NCI-H748 treated with DMSO at 0.1 percent for 48 hours (cell line): ENCODE results near the gene NISCH.

Experiments
- DNase-seq: peaks from one replicate; lab custom pipeline; 2025; lab: John Stamatoyannopoulos, UW

NISCH gene

DNA sequence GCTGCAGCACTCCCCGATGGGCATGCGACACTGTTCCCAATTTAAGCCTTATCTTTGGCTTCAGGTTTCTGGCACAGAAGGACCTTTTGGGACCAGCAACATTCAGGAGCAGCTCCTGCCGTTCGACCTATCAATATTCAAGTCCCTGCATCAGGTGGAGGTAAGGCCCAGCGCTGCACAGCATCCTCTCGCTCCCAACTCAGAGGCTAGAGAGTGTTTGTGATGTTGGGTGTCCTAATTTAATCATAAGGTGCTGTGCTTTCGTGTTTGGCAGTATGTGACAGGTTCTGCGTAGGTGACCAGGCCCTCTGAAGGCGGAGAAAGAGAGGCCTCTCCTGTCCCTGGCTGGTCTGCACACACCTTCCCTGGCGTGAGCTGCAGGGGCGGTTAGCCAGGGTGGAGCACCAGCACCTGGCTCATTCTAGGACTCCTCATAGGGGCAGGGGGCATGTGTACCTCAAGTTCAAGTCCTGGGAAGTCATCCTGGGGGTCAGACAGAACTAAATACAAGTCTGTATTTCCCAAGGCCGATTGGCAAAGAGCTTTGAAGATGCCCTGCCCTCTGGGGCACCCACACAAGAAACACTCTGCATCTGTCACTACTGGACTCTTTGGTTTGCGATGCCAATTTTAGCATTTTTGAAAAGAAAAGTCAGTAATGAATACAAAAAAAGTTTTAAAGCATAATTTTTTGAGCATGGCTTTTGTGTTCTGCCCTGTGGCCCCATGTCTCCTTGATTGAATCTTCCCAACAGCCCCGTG is 17.0 kb downstream of the NISCH start:
- no peak for DNase-seq

- DNase-seq, result no peak
Observed at GRCh38 chr3:52473026-52473425, 17.6 kb downstream of the NISCH start.

GRCh38 chr3:52477076-52477795 is 21.8 kb downstream of the NISCH start:
- no peak for DNase-seq

GRCh38 chr3:52477796-52478095 is 22.3 kb downstream of the NISCH start:
- DNase-seq, result no peak

DNA sequence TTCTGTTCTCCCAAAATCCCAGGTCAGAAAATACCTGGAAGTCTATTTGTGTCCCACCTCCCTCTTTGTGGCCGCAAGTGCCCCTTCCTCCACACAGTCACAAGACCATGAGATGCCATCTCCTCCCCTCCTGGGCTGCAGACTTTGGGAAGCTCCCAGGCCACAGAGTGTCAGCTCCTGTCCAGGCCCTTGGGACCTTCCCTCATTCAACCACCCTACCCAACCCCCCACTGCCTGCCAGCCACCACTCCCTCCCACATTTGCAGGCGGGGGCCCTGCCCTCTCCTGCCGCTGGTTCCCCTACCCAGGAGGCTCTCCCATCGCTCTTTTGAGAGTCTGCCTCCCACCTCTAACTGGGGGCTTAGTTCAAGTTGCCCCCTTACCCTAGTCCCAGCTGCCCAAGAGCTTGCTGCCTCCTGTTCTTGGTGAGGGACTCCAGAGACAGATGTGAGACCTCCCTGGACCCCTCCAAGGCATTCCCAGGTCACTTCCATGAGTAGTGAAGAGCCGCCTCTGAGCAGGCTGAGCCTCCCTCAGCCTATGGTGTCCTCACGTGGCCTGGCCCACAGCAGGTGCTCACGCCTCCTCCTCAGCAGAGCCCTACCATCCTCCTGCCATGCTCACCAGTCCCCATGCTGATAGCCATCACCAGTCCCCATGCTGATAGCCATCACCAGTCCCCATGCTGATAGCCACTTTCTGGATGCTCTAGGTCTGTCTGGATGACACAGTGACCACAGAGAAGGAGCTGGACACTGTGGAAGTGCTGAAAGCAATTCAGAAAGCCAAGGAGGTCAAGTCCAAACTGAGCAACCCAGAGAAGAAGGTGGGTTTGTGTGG is 23.9 kb downstream of the NISCH start:
- DNase-seq, result no peak

DNA sequence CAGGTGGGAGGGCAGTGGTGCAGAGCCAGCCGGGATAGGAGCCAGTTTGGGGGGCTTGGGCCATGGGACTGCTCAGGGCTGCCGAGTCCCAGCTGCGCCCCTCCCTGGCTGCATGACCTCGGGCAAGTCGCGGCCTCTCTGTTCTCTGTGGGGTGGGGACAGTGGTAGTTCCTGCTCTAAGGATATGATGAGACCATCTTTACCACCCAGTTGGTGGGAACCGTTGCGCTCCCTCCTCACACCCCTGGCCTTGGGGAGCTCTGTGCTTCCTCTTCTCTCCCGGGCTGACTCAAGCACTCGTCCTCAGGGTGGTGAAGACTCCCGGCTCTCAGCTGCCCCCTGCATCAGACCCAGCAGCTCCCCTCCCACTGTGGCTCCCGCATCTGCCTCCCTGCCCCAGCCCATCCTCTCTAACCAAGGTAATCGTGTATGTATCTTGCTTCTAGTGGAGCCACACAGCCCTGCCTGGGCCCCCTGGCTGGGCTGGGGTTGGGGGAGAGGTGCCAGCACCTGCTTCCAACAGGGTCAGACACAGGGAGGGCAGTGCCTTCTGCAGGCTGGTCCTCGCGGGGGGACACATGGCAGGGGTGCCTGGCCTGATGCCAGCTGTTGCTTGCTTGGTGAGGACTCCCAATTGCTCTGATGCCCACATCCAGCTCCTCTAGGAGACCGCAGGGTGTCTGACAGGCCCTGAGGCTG is 24.6 kb downstream of the NISCH start:
- no peak for DNase-seq

GRCh38 chr3:52480768-52481715 is 25.6 kb downstream of the NISCH start:
- no peak for DNase-seq

GRCh38 chr3:52481819-52482521 is 26.6 kb downstream of the NISCH start:
- no peak for DNase-seq

DNA sequence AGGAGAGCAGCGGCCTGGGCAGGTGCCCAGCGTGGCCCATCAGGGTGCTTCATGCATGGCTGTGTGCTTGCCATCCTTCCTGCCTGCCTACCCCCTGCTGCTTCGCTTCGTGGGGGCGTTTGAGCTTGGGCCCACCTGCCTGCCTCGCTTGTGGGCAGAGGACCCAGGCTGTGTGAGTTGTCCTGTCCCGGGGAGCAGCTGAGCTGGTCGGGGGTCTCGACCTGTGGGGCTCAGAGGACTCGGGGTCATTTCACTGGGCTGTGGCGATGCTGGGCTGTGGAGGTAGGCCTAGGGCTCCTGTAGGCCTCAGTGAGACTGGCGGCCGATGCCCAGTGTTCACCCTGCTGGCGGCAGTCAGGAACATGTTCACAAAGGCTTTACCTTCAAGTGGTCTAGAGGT is 27.7 kb downstream of the NISCH start:
- DNase-seq, result no peak

DNA sequence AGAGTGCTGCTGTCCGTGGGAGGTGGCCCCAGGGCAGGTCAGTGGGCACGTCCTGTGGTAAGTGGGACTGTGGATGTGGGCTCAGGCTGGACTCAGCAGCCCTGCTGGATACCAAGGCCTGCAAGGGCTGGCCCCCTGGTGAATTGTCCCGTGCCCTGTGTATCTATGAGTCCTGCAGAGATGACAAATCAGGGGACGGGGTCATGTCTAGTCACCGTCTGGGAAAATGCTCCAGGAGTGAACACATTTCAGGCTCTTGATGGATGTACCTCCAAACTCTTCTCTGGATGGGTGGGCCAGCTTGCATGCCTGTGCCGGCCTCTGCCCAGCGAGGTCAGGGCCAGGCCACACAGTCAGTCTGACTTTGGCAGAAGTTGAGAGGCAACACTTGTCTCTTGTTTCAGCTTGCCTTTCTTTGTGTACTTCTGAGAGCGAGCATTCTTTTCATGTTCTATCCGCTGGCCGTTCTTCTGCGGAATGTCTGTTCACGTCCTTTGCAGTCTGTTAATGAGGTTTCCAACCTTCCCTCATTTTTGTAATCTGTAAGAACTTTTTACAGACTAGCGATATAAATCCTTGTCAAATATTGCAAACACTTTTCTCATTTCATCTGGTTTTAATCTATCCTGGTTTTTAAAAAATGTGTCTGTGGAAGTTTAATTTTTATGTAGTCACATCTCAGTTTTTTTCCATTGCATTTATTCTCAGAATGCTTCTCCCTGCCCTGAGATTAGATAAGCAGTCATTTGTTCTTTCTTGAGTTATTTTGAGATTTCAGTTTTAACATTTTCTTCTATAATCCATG is 28.4 kb downstream of the NISCH start:
- DNase-seq, result no peak

GRCh38 chr3:52484680-52485461 is 29.5 kb downstream of the NISCH start:
- DNase-seq, result no peak

- DNase-seq, result no peak
Observed at GRCh38 chr3:52487050-52487787, 31.8 kb downstream of the NISCH start.

- DNase-seq, result no peak
Observed at GRCh38 chr3:52487788-52488691, 32.6 kb downstream of the NISCH start.

DNA sequence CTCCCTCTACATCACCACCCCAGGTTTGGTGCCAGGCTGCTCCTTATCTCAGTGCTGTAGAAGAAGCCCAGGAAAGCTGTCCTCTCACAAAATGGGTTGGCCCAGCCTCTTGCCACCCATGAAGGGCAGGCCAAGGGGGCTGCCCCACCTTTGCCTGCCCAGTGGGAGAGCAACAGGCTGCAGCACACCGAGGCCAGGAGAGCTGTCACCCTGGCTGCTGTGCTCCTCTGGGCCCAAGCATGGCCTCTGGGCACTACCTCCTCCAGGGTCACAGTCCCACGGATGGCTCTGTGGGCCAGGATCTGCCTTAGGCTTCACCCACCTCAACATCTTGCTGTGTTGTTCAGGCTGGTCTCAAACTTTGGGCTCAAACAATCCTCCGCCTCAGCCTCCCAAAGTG is 33.3 kb downstream of the NISCH start:
- DNase-seq, result no peak

DNA sequence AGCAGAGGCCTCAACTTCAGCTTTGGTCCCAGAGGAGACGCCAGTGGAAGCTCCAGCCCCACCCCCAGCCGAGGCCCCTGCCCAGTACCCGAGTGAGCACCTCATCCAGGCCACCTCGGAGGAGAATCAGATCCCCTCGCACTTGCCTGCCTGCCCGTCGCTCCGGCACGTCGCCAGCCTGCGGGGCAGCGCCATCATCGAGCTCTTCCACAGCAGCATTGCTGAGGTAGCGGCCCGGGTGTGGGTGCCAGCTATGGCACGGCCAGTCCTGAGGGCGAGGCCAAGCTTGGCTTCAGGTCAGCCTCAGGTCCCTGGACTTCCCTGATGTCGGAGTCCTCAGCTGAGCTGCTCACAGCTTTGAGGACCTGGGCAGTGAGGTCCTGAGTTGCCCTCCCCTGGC is 34.0 kb downstream of the NISCH start:
- no peak for DNase-seq

GRCh38 chr3:52490035-52490938 is 34.9 kb downstream of the NISCH start:
- DNase-seq, result no peak
